ENCODE data around the gene RNASE11.
A peak's percentile ranks its signal among the peaks of the same experiment; 100 is the strongest.

RNASE11 gene

DNA sequence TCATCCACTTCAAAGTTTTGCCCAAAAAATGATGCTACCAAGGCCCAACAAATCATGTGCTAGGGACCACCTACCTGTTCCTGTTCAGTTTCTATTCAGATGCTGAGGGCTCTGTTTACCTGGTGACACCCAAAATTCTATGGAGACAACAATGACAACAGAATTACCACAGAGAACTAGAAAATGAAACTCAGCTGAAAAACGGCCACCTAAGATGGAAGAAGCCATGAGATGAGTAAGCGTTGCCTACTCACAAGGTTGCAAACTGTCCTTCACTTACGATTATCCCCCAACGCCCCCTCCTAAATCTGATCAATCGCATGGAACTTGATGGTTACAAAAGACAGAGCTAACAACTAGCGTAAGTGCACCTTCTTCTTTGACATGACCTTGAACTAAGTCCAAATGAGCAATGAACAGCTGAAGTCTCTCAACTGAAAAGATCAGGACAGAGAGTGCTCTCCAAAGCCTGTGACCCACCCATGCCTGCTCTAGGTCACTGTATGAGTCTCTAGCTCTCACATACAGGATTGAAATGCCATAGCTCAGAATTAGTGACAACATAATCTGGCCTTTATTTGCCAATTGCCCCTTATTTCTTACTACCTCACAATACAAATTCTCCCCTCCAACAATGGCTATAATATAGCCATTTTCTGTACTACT lies at the start of gene RNASE11:
Gene RNASE11, minus strand, starts transcription at position 513 of the 666 bp plus-strand sequence.
- H3K4me1 Mint-ChIP-seq, result no peaks in the 10 kb centered on the region
- no peak within 1 kb of the TSS for H3K27ac Mint-ChIP-seq
- no peak for ATAC-seq
- no peak within 1 kb of the TSS for H3K4me3 Mint-ChIP-seq
- H3K9me3 Mint-ChIP-seq, result peaks cover 6% of the 10 kb centered on the region
- peaks cover 22% of the 10 kb centered on the region for H3K27me3 Mint-ChIP-seq
- H3K36me3 Mint-ChIP-seq, result no peaks in the 10 kb centered on the region

DNA sequence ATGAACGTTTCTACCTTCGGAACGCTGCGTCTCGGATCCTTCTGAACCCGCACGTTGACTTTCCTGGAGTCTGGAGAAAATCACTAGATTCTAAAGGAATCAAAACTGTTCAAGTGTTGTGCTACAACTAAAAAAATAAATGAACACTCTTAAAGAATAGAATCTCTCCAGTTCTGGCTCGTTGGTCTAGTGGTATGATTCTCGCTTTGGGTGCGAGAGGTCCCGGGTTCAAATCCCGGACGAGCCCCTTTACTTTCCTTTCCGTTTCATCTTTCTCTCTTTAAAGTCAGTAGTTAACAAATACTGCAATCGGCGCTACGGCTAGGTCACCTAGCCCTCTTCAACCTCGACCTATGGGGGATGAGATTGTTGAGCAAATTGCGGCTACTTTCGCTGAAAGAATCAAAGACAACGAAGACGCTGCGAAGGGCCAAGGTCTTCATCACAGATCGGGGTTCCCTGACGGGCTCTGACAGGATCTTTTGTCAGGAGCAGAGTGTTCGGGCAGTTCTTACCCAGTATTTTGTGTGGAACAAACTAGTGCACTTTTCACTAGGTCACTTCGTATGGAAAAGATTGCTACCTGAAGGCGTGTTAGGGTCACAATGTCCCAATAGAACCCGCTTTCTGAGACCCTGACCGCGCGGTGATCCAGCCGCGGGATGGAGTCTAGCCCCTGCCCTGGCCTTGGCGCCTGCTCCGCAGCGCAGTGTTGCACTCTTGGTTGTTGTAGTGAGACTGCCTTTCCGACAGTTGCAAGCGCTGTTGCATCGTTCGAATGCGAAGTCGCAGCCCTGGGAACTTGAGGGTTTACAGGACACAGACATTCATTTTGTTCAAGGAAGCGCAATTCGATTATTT lies 45.3 kb upstream of the RNASE11 start:
- Mint-ChIP-seq H3K27me3 (peaks cover 54% of the 10 kb centered on the region), H3K4me1 (peaks cover 37% of the 10 kb centered on the region), H3K9me3 (no peaks in the 10 kb centered on the region), H3K27ac (peak overlapping the region; percentile 69), H3K36me3 (no peaks in the 10 kb centered on the region), H3K4me3 (peak overlapping the region; percentile 67)
- ATAC-seq, result peak; percentile 73

DNA sequence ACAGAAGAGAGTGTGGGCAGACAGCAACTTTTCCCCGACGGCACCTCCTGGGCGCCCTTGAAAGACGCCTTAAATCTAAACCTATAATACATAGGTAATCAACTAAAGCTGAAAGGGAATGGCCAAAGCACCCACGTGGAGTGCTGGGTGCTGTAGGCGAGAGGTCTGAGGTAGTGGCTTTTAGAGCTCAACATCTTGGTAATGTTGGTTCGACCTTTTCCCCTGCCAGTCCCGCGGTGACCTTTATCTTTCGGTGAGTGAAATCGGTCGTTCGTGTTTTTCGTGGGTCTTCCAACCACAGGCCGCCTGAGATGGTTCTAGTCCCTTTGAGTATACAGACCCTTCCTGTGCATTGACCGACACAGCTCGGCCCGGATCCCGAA lies 44.6 kb upstream of the RNASE11 start:
- Mint-ChIP-seq H3K27ac (peak overlapping the region; percentile 69), H3K4me1 (peaks cover 38% of the 10 kb centered on the region), H3K9me3 (no peaks in the 10 kb centered on the region), H3K4me3 (peak overlapping the region; percentile 67), H3K36me3 (no peaks in the 10 kb centered on the region), H3K27me3 (peaks cover 60% of the 10 kb centered on the region)
- ATAC-seq, result peak; percentile 67

DNA sequence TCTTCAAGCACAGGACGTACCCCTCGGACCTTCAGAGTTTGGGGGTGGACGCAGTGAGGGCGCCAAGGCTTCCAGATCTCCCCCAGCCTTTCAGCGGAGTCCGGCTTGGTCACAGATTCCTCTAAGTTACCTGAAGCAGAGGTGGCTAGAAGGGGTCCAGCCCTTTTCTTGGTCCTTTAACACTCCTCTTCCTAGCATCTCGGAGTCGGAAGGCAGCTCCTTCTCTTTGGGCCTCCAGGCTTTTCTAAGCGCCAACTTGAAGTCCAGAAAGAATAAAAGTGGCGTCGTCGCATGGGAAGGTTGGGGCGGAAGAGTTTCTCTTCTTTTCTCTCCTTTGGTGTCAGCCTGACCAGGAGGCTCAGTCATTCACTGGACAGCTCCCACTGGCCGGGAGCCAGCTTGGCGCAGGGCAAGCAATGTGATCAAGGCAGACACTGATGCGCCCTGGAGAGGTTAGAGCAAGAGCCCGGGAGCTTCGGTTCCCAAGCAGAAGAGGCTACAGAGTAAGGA lies 44.1 kb upstream of the RNASE11 start:
- ATAC-seq, result peak; percentile 10
- Mint-ChIP-seq H3K4me1 (peaks cover 38% of the 10 kb centered on the region), H3K27ac (no peak overlapping the region), H3K27me3 (peaks cover 65% of the 10 kb centered on the region), H3K9me3 (no peaks in the 10 kb centered on the region), H3K4me3 (peak overlapping the region; percentile 67), H3K36me3 (no peaks in the 10 kb centered on the region)

DNA sequence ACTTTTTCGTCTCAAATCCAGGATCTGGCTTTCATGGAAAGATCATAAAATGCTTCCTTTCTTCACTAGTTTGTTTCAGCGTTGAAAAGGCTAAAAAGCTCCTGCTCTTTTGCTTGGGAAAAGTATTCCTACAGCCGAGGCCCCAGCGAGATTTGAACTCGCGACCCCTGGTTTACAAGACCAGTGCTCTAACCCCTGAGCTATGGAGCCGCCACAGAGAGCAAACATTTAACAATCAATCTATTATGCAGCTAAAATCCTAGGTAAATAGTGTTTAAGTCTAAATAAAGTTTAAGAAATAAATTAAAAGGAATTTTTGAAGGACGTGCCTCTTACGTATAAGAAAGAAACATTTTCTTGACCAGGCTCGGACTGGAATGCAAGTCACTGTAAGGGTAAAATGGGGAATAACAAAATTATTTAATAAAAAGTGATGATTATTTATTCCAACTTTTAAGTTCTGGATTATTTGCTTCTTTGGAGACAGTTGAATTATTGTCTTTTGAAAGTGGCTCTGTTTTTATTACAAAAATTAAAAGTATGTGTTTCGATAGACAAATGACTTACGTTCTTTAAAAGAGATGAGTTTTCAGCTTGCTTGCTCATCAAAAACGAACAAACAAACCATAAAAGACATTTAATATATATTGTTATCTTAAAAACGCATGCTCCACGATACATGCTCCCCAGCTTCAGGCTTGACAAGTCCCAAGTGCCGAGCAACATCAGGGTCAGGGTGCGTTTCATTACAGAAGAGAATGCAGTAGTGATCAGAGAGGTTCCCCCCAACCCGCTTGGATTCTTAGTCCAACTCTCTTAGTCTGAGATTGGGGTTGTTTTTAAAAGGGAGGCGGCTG lies 43.5 kb upstream of the RNASE11 start:
- peak overlapping the region; percentile 69 for H3K27ac Mint-ChIP-seq
- peaks cover 38% of the 10 kb centered on the region for H3K4me1 Mint-ChIP-seq
- peaks cover 63% of the 10 kb centered on the region for H3K27me3 Mint-ChIP-seq

DNA sequence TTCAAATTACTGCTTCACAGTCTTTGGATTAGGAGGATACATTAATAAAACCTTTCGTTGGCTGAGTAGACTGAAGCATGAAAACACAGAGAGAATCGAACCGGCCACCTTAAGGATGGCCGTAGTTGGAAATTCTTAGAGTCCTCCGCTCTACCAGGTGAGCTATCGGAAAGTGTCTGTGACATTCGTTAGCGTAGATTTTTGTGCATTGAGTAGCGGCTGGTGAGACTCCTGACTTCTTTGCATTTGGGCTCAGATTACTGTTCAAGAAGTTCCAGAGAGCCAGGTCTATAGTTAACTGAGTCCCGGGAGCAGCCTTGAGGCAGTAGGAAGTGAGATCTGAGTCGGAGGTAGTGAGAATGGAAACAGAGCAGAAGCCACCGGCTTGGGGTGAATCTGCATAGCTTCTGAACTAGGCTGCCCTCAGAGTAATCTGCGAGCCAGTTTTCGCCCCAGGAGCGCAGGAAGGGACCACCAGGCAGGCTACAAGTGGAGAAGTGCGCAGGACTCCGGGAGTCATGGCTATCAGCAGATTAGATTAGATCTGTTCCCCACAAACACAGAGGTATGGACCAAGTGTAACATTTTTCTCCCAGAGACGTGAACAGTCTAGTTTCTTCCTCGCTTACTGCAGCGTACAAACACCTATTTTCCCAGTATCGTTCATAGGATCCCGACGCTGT lies 42.7 kb upstream of the RNASE11 start:
- H3K4me3 Mint-ChIP-seq, result peak overlapping the region; percentile 72
- peaks cover 41% of the 10 kb centered on the region for H3K4me1 Mint-ChIP-seq
- H3K9me3 Mint-ChIP-seq, result no peaks in the 10 kb centered on the region
- no peaks in the 10 kb centered on the region for H3K36me3 Mint-ChIP-seq
- H3K27me3 Mint-ChIP-seq, result peaks cover 62% of the 10 kb centered on the region
- H3K27ac Mint-ChIP-seq, result peak overlapping the region; percentile 69
- peak; percentile 69 for ATAC-seq

More for the DNA sequence above, 43.5 kb upstream of the RNASE11 start:
- Mint-ChIP-seq H3K4me3 (peak overlapping the region; percentile 72), H3K36me3 (no peaks in the 10 kb centered on the region), H3K9me3 (no peaks in the 10 kb centered on the region)
- no peak for ATAC-seq

DNA sequence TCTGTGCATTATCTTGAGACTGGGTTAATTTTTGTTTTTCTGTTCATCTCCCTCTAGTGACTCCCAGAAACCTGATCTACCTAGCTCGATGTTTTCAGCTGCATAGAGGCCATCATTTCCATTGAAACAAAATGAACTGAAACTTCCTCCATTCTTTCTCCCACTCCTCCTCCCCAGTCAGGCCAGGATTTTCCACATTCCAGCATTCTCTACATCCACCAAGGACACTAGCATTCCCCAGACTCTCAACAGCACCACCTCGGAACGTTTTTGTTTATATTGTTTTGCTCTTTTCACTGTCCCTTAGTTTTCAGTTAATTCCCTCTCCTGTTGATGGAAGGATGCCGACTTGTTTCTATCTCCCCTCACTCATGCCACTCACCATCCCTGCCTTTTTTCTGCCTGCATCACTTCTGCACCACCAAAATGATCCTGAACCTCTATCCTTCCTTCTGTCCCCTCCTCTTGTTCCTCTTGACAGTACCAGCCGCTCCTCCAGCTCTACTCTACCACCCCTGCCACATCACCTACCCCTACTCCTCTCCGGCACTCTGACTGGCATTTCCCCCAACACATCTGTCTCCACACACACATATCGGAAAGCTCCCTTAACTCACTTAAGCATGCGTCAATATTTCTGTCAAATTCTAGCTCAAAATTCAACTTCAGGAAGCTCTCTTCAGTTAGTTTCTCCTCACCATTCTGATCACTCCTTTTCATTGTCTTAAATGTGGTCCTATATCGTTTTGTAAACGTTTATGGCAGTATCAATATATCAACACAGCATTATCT lies 40.5 kb upstream of the RNASE11 start:
- H3K27ac Mint-ChIP-seq, result no peak overlapping the region
- no peak for ATAC-seq
- peaks cover 2% of the 10 kb centered on the region for H3K9me3 Mint-ChIP-seq
- H3K4me3 Mint-ChIP-seq, result no peak overlapping the region
- no peaks in the 10 kb centered on the region for H3K36me3 Mint-ChIP-seq
- H3K4me1 Mint-ChIP-seq, result peaks cover 61% of the 10 kb centered on the region
- H3K27me3 Mint-ChIP-seq, result peaks cover 59% of the 10 kb centered on the region

DNA sequence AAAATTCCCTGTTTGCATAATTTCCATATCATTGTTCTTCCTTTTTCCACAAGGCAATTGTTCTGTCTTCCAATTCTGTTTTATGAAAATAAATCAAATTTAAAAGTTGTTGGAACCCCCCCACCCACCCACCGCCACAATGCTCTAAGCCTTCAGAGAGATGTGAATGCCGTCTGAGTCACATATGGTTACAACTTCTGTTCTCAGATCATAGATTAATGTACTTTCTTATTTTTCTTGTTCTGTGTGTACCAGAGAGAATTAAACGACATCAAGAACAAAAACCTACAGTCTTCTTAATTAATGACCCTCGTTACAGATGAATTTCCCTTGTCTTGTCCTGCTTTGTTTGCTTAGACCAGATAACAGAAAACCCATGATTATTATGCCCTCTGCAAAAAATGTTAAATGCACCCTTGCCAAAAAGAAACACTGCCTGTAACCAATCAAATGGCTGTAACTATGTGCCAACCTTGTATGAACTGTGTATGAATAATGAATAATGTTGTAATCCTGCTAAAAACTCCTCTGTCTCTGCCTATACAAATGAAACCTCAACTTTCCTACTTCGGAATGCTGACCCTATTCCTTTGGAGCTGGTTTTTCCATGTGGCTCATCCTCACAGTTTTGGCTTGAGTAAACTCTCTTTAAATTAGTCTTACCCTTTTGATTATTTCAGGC lies 39.7 kb upstream of the RNASE11 start:
- Mint-ChIP-seq H3K4me1 (peaks cover 61% of the 10 kb centered on the region), H3K9me3 (peaks cover 2% of the 10 kb centered on the region), H3K27ac (no peak overlapping the region), H3K4me3 (no peak overlapping the region), H3K36me3 (no peaks in the 10 kb centered on the region), H3K27me3 (peaks cover 67% of the 10 kb centered on the region)
- no peak for ATAC-seq

DNA sequence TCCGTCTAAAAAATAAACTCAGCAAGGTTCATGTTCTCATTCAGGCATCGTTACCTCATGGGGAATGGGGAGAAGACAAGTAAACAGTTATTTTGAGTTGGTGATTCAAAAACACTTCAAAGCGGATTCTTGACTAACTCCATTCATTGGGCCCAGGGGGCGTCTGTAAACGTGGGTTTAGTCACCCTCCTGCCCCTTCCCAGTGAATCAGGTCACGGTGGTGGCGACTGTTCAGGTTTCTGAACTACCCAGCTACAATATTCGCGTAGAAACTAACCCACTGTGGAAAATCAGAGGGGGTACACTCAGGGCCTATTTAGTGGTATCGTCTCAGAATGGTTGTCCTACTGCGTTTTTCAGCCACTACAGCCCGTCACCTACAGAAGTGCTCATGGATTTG lies 38.5 kb upstream of the RNASE11 start:
- Mint-ChIP-seq H3K9me3 (peaks cover 2% of the 10 kb centered on the region), H3K4me1 (peaks cover 58% of the 10 kb centered on the region), H3K4me3 (no peak overlapping the region), H3K36me3 (no peaks in the 10 kb centered on the region), H3K27ac (no peak overlapping the region), H3K27me3 (peaks cover 79% of the 10 kb centered on the region)
- no peak for ATAC-seq

DNA sequence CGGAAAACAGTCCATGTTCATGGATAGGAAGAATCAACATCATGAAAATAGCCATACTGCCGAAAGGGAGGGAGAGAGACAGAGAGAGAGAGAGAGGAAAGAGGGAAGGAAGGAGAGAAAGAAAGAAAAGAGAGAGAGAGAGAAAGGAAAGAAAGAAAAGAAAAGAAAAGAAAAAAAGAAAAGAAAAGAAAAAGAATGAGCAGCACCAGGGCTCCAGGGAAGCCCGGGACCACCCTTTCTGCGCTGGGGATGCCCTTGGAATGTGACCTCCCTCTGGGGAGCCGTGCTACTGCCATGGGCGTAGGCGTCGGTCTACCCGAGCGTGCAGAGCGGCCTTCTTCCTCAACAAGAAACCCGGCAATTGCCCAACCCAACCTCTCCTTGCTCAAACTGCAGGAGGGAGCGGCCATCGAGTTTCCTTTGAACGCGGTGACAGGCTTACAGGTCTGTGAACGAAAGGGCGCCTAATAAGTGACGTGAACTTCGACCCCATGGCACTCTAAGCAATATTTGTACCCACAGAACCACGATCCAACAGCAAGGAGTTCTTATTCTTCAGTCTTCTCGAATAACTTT lies 36.8 kb upstream of the RNASE11 start:
- Mint-ChIP-seq H3K27me3 (peaks cover 69% of the 10 kb centered on the region), H3K27ac (peak overlapping the region; percentile 27), H3K4me1 (peaks cover 48% of the 10 kb centered on the region), H3K36me3 (no peaks in the 10 kb centered on the region), H3K4me3 (peak overlapping the region; percentile 65), H3K9me3 (peaks cover 2% of the 10 kb centered on the region)
- ATAC-seq, result peak; percentile 71

DNA sequence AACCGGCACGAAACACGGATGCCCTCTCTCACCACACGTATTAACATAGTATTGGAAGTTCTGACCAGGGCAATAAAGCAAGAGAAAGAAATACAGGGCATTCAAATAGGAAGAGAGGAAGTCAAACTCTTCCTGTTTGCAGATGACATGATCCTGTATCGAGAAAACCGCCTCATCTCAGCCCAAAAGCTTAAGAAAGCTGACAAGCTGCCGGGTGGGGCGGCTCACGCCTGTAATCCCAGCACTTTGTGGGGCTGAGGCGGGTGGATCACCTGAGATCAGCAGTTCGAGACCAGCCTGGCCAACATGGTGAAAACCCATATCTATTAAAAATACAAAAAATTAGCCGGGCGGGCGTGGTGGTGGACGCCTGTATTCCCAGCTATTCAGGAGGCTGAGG lies 36.0 kb upstream of the RNASE11 start:
- Mint-ChIP-seq H3K27ac (peak overlapping the region; percentile 27), H3K27me3 (peaks cover 67% of the 10 kb centered on the region), H3K4me1 (peaks cover 51% of the 10 kb centered on the region)

DNA sequence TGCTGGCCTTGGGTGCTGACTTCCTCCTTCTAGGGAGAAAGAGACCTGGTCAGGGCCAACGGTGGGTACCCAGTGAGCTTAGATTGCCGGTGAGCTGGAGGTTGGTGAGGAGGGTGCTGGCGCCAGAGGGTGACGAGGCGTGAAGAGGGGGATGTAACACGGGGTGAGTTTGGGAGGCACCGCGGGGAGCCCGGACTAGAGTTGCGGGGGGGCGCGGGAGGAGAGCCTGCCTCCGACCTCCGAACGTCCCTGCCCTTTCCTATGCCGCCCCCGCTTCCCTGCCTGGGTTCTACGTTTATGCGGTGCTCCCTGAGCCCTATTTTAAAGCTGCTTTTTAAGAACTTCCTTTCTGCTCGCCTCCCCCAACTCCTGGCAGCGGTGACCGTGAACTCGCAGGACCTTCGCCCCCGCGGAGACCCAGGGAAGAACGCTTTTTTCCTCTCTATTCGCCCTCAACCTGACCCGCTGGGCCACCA lies 35.1 kb upstream of the RNASE11 start:
- Mint-ChIP-seq H3K27me3 (peaks cover 58% of the 10 kb centered on the region), H3K4me3 (peak overlapping the region; percentile 57), H3K27ac (peak overlapping the region; percentile 23), H3K4me1 (peaks cover 52% of the 10 kb centered on the region), H3K9me3 (peaks cover 2% of the 10 kb centered on the region), H3K36me3 (no peaks in the 10 kb centered on the region)
- no peak for ATAC-seq

More for the DNA sequence above, 36.0 kb upstream of the RNASE11 start:
- no peak for ATAC-seq
- H3K9me3 Mint-ChIP-seq, result peaks cover 2% of the 10 kb centered on the region
- H3K36me3 Mint-ChIP-seq, result no peaks in the 10 kb centered on the region
- peak overlapping the region; percentile 25 for H3K4me3 Mint-ChIP-seq

Data from stimulated activated memory B cell treated with anti-CD40 and anti-IgM and Interleukin-4, amounts not matched to agents 10 μg/mL and 1 μg/mL and 100 μg/mL, for 72 hours (primary cell).